ENCODE data around the gene ADORA1.

GRCh38 chr1:203161175-203161574 lies 33.6 kb downstream of the ADORA1 start:
- TF ChIP-seq CTCF (IDR thresholded peaks at IDR 0.05; ENCODE audit: extremely low read depth in 1 of 2, insufficient read depth in 1 of 2, low read depth in 1 of 2, low read length in 2 of 2) = no peak
- no peak for TF ChIP-seq POLR2AphosphoS5 (IDR thresholded peaks at IDR 0.05; ENCODE audit: insufficient read depth, low read depth, low read length)
- TF ChIP-seq POLR2A (IDR thresholded peaks at IDR 0.05; ENCODE audit: low read depth, low read length) = no peak
- no peak for TF ChIP-seq FOS (IDR thresholded peaks at IDR 0.05; ENCODE audit: borderline replicate concordance, insufficient read depth, low read length)
- no peak for TF ChIP-seq MAX (IDR thresholded peaks at IDR 0.05; ENCODE audit: insufficient read depth, insufficient read length)
- TF ChIP-seq EZH2 (IDR thresholded peaks at IDR 0.05; ENCODE audit: borderline replicate concordance, low read depth, low read length, severe bottlenecking) = no peak
- TF ChIP-seq GATA2 (IDR thresholded peaks at IDR 0.05; ENCODE audit: insufficient read depth, insufficient read length, low read depth, low read length) = no peak
- TF ChIP-seq JUN (IDR thresholded peaks at IDR 0.05; ENCODE audit: borderline replicate concordance, insufficient read depth, insufficient read length, low read depth) = no peak
